ENCODE measurements around the gene ZNF629. TPM values are rescaled to one million over a fixed set of nuclear protein-coding genes. Genes with fewer than 3 reads are reported as not detected.

The ZNF629 gene
- total RNA-seq, 1 donor from 2014 or later, result 29.7 TPM

- H3K4me1 Mint-ChIP-seq (ENCODE audit: unreplicated experiment), result peaks cover 6% of the 10 kb centered on the region
- no peak for DNase-seq (ENCODE audit: low spot score)
- no peak overlapping the region for H3K4me3 Mint-ChIP-seq (ENCODE audit: unreplicated experiment)
- H3K27me3 Mint-ChIP-seq (ENCODE audit: unreplicated experiment), result peaks cover 6% of the 10 kb centered on the region
- H3K27ac Mint-ChIP-seq (ENCODE audit: unreplicated experiment), result no peak overlapping the region
- peaks cover 53% of the 10 kb centered on the region for H3K36me3 Mint-ChIP-seq (ENCODE audit: low read depth, unreplicated experiment)
- no peaks in the 10 kb centered on the region for H3K9me3 Mint-ChIP-seq (ENCODE audit: unreplicated experiment)
- TF ChIP-seq CTCF (IDR thresholded peaks at IDR 0.05; ENCODE audit: unreplicated experiment), result no peak
These were observed 57.9 kb downstream of the ZNF629 start for GRCh38 chr16:30728899-30729672.

Other genes with a start within 250 kb of the ZNF629 start
- 13.8 TPM for gene ZNF764, start 228.8 kb downstream of the ZNF629 start, total RNA-seq (ENCODE audit: unreplicated experiment)
- gene ZNF688, start 215.5 kb downstream of the ZNF629 start, total RNA-seq (ENCODE audit: unreplicated experiment), result 9.6 TPM
- gene ZNF785, start 201.5 kb downstream of the ZNF629 start, total RNA-seq (ENCODE audit: unreplicated experiment), result 33.5 TPM
- 12.0 TPM for gene ZNF689, start 176.8 kb downstream of the ZNF629 start, total RNA-seq (ENCODE audit: unreplicated experiment)
- gene PRR14, start 136.2 kb downstream of the ZNF629 start, total RNA-seq (ENCODE audit: unreplicated experiment), result 45.3 TPM
- 60.9 TPM for gene FBRS, start 128.8 kb downstream of the ZNF629 start, total RNA-seq (ENCODE audit: unreplicated experiment)
- gene SRCAP, start 88.0 kb downstream of the ZNF629 start, total RNA-seq (ENCODE audit: unreplicated experiment), result 62.2 TPM
- gene PHKG2, start 38.8 kb downstream of the ZNF629 start, total RNA-seq (ENCODE audit: unreplicated experiment), result 27.5 TPM
- gene CFAP119, start 25.1 kb downstream of the ZNF629 start, total RNA-seq (ENCODE audit: unreplicated experiment), result 5.2 TPM
- gene RNF40, start 24.9 kb downstream of the ZNF629 start, total RNA-seq (ENCODE audit: unreplicated experiment), result 108 TPM
- gene BCL7C, start 106.9 kb upstream of the ZNF629 start, total RNA-seq (ENCODE audit: unreplicated experiment), result 53.9 TPM
- gene CTF1, start 109.4 kb upstream of the ZNF629 start, total RNA-seq (ENCODE audit: unreplicated experiment), result 3.4 TPM
- gene FBXL19, start 136.4 kb upstream of the ZNF629 start, total RNA-seq (ENCODE audit: unreplicated experiment), result 117 TPM
- gene ORAI3, start 161.9 kb upstream of the ZNF629 start, total RNA-seq (ENCODE audit: unreplicated experiment), result 42.9 TPM
- 23.4 TPM for gene SETD1A, start 170.5 kb upstream of the ZNF629 start, total RNA-seq (ENCODE audit: unreplicated experiment)
- gene HSD3B7, start 198.0 kb upstream of the ZNF629 start, total RNA-seq (ENCODE audit: unreplicated experiment), result 5.3 TPM
- 5.5 TPM for gene STX1B, start 223.4 kb upstream of the ZNF629 start, total RNA-seq (ENCODE audit: unreplicated experiment)
- 74.2 TPM for gene STX4, start 246.4 kb upstream of the ZNF629 start, total RNA-seq (ENCODE audit: unreplicated experiment)

Data from endothelial cell (in vitro differentiated cells).